Hepatocyte (in vitro differentiated cells): Measurements from ENCODE around the gene SHROOM1.

Source experiments
- CTCF ChIP-seq: fragments of 200-600 bp; sonication (generic); IDR thresholded peaks from 2 replicates; pipeline ENCODE4 v1.5.1; 2016; ENCODE audit warnings: antibody characterized with exemption, mild to moderate bottlenecking; ENCODE audit not compliant: poor library complexity
- EZH2 ChIP-seq: fragments of 200-600 bp; sonication (generic); IDR thresholded peaks from 2 replicates; pipeline ENCODE4 v1.6.1; 2016; ENCODE audit warnings: antibody characterized with exemption, mild to moderate bottlenecking, borderline replicate concordance

- no peak for TF ChIP-seq CTCF
- TF ChIP-seq EZH2 = no peak
Observed at GRCh38 chr5:132860742-132861141, 30.3 kb upstream of the SHROOM1 start.
